ENCODE results near the gene NCMAP.

GRCh38 chr1:24606296-24606605 is 50.4 kb downstream of the NCMAP start:
- no peak for TF ChIP-seq USF2 (IDR thresholded peaks at IDR 0.05; ENCODE audit: low read length)
- TF ChIP-seq TAF1 (IDR thresholded peaks at IDR 0.05; ENCODE audit: low read depth, low read length), result no peak
- TF ChIP-seq EZH2 (IDR thresholded peaks at IDR 0.05; ENCODE audit: low read depth, low read length, severe bottlenecking), result no peak
- no peak for TF ChIP-seq POLR2A (IDR thresholded peaks at IDR 0.05; ENCODE audit: control extremely low read depth in 1 of 2, low read depth in 2 of 2, low read length in 2 of 2)
- no peak for TF ChIP-seq POLR2AphosphoS5 (IDR thresholded peaks at IDR 0.05; ENCODE audit: low read depth, low read length)
- no peak for TF ChIP-seq ASH2L (IDR thresholded peaks at IDR 0.05; ENCODE audit: low read length)
- no peak for TF ChIP-seq SIRT6 (IDR thresholded peaks at IDR 0.05; ENCODE audit: low read length)
- TF ChIP-seq CREB1 (IDR thresholded peaks at IDR 0.05), result no peak
- no peak for TF ChIP-seq GABPA (IDR thresholded peaks at IDR 0.05; ENCODE audit: borderline replicate concordance, insufficient read depth, low read length)
- TF ChIP-seq TEAD4 (IDR thresholded peaks at IDR 0.05; ENCODE audit: low read depth, low read length), result no peak

Measured in H1 (cell line).